Chondrocyte (in vitro differentiated cells): Measurements from ENCODE around the gene BLM. TPM values are rescaled to one million over a fixed set of nuclear protein-coding genes. Genes with fewer than 3 reads are reported as not detected.

ENCODE experiments used
- DNase-seq: peaks from one replicate; pipeline ENCODE4 v3.0.0; 2021; ENCODE audit warnings: mixed read lengths, low spot score
- H3K27ac Mint-ChIP-seq: one replicate; pipeline ENCODE4 v1.8.0; 2021; ENCODE audit warnings: mild to moderate bottlenecking, moderate library complexity, mixed read lengths; ENCODE audit not compliant: unreplicated experiment
- H3K27me3 Mint-ChIP-seq: 2 replicates; pipeline ENCODE4 v1.8.0; 2021; ENCODE audit warnings: low read depth, mixed read lengths
- H3K36me3 Mint-ChIP-seq: 2 replicates; pipeline ENCODE4 v1.8.0; 2021; ENCODE audit warnings: low read depth, mixed read lengths
- H3K4me1 Mint-ChIP-seq: 2 replicates; pipeline ENCODE4 v1.8.0; 2021; ENCODE audit warnings: low read depth, mild to moderate bottlenecking, mixed read lengths
- H3K4me3 Mint-ChIP-seq: one replicate; pipeline ENCODE4 v1.8.0; 2021; ENCODE audit warnings: mild to moderate bottlenecking, moderate library complexity, mixed read lengths; ENCODE audit not compliant: unreplicated experiment
- H3K9me3 Mint-ChIP-seq: 2 replicates; pipeline ENCODE4 v1.8.0; 2021; ENCODE audit warnings: low read depth, mixed read lengths
- CTCF ChIP-seq: fragments of 200-600 bp; sonication (generic); IDR thresholded peaks from 2 replicates; pipeline ENCODE4 v1.5.0; 2021; ENCODE audit warnings: antibody characterized with exemption, mild to moderate bottlenecking, moderate library complexity
- total RNA-seq: library from RNA; stranded (reverse); gene quantifications from 3 replicates; pipeline ENCODE4 v1.2.1, GENCODE V29; 2021

Gene BLM
- total RNA-seq, 1 donor from 2014 or later = 3.5 TPM

- Mint-ChIP-seq H3K27me3 (no peaks in the 10 kb centered on the region), H3K27ac (no peak overlapping the region), H3K9me3 (no peaks in the 10 kb centered on the region), H3K4me1 (peaks cover 17% of the 10 kb centered on the region), H3K36me3 (peaks cover 4% of the 10 kb centered on the region), H3K4me3 (no peak overlapping the region)
- no peak for DNase-seq
- no peak for TF ChIP-seq CTCF
Observed at GRCh38 chr15:90709278-90709677, 7.9 kb upstream of the BLM start.

DNA sequence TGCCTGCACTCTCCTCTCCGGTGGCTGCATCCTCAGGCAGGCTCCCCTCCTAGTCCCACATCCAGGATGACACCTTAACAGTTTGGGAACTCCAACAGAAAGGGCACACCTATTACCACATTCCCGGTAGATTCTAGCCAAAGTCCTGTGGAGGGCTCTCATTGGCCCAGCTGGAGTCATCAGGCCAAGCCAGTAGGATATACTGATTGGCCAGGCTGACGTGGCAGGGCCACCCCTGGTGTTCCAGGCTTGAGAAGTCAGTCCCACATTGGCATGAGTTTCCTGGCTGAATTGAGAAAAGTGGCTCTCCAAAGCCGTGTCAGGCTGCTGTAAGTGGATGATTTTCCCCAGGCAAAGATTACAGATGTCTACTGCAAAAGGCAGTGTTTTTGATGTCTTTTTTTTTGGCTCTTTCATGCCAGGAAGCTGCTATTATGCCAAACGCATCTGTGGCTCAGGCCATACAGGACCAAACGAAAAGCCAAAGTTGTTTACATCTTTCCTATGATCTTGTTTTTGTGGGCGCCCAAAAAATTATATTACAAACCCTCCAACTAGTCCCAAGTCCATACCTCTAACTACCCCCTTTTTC is 6.6 kb upstream of the BLM start:
- Mint-ChIP-seq H3K9me3 (no peaks in the 10 kb centered on the region), H3K27me3 (no peaks in the 10 kb centered on the region), H3K4me3 (no peak overlapping the region), H3K36me3 (peaks cover 4% of the 10 kb centered on the region), H3K27ac (no peak overlapping the region), H3K4me1 (peaks cover 11% of the 10 kb centered on the region)
- DNase-seq = no peak
- no peak for TF ChIP-seq CTCF

GRCh38 chr15:90711418-90711824 is 5.7 kb upstream of the BLM start:
- peaks cover 13% of the 10 kb centered on the region for H3K4me1 Mint-ChIP-seq
- no peak overlapping the region for H3K27ac Mint-ChIP-seq
- no peaks in the 10 kb centered on the region for H3K27me3 Mint-ChIP-seq
- no peak for TF ChIP-seq CTCF
- DNase-seq = no peak
- H3K36me3 Mint-ChIP-seq = peaks cover 4% of the 10 kb centered on the region
- H3K4me3 Mint-ChIP-seq = no peak overlapping the region
- H3K9me3 Mint-ChIP-seq = peaks cover 3% of the 10 kb centered on the region

DNA sequence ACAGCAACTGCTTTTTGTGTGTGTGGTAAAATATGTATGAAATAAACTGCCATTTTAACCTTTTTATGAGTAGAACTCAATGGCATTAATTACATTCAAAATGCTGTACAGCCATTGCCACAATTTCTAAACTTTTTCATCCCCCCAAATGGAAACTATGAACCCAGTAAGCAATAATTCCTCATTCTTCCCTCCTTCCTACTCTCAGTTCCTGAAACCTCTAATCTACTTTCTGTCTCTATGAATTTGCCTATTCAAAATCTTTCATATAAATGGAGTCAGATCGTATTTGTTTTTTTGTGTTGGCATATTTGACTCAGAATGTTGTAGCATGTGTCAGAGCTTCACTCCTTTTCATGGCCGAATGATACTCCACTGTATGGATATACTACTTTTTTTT is 5.3 kb upstream of the BLM start:
- Mint-ChIP-seq H3K9me3 (peaks cover 3% of the 10 kb centered on the region), H3K36me3 (peaks cover 4% of the 10 kb centered on the region), H3K27me3 (no peaks in the 10 kb centered on the region), H3K4me1 (peaks cover 11% of the 10 kb centered on the region), H3K27ac (no peak overlapping the region), H3K4me3 (no peak overlapping the region)
- no peak for TF ChIP-seq CTCF
- no peak for DNase-seq

DNA sequence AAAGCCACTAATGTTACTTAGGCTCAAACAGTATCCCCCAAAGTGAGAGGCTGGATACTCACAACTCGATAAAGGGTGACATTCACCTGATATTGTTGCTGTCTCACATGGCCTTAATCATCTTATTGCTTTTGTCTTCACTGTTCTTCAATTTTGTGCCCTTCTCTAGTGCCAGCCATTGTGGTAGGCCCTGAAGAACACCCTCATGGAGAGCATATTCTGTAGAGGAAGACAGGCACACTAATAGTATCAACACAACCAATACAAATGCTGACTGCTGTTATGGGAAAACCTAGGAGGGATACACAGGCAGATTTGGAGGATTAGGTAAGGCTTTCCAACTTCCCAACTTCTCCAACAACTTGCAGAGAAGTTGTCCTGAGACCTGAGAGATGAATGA is 4.1 kb upstream of the BLM start:
- Mint-ChIP-seq H3K4me3 (no peak overlapping the region), H3K27me3 (no peaks in the 10 kb centered on the region), H3K9me3 (peaks cover 3% of the 10 kb centered on the region), H3K36me3 (peaks cover 4% of the 10 kb centered on the region), H3K27ac (no peak overlapping the region), H3K4me1 (peaks cover 15% of the 10 kb centered on the region)
- no peak for TF ChIP-seq CTCF
- no peak for DNase-seq
